ENCODE data around the gene C16orf74.

Gene C16orf74

DNA sequence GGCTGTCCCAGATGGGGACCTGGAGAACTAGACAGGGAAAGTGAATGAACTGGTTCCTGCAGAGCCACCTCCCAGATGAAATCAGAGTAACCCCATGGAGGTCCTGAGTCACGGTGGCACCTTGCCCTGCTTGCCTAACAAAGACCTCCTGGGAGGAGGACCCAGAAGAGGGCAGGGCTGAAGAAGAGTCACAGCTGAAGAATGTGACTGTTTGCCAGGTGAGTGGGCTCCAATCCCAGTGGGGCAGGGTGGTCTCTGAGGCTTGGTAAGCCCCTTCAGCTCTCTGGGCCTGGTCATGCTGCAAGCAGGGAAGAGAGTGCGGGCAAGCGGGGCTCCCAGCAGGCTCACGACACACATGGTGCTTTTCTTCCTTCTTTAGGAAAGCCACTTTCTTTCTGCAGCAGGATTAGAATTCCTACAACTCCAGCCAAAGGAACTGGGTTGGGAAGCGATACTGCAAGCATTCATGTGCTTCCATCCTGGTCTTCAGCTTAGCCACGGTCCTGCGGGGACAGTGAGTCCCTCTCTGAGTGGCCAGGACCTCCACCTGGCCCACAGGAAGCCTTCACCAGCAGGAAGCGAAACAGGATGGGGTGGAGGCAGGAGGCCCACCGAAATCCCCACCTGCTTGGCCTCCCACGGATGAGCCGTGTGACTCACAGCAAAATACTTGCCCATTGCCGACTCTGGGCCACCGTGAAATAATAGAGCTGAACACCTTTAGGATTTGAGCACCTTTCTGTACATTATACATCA lies 4.3 kb downstream of the C16orf74 start:
- H3K27ac ChIP-seq (ENCODE audit: low read depth, low read length) = peak overlapping the region; percentile 83
- H3K9me3 ChIP-seq (ENCODE audit: control insufficient read depth, insufficient read depth, low read depth, low read length) = no peaks in the 10 kb centered on the region
- H3K27me3 ChIP-seq (ENCODE audit: control insufficient read depth, insufficient read depth, low read length) = peaks cover 19% of the 10 kb centered on the region
- peaks cover 6% of the 10 kb centered on the region; the same call in 1 of the 2 replicates for H3K36me3 ChIP-seq (ENCODE audit: control insufficient read depth, insufficient read depth, low read length)
- peak overlapping the region; percentile 26; the same call in 1 of the 2 replicates for H3K4me3 ChIP-seq (ENCODE audit: low read depth, low read length)
- peak overlapping the region; percentile 83 for H3K9ac ChIP-seq (ENCODE audit: low read length)
- peaks cover 40% of the 10 kb centered on the region for H3K4me1 ChIP-seq (ENCODE audit: control insufficient read depth, insufficient read depth, low read length)

DNA sequence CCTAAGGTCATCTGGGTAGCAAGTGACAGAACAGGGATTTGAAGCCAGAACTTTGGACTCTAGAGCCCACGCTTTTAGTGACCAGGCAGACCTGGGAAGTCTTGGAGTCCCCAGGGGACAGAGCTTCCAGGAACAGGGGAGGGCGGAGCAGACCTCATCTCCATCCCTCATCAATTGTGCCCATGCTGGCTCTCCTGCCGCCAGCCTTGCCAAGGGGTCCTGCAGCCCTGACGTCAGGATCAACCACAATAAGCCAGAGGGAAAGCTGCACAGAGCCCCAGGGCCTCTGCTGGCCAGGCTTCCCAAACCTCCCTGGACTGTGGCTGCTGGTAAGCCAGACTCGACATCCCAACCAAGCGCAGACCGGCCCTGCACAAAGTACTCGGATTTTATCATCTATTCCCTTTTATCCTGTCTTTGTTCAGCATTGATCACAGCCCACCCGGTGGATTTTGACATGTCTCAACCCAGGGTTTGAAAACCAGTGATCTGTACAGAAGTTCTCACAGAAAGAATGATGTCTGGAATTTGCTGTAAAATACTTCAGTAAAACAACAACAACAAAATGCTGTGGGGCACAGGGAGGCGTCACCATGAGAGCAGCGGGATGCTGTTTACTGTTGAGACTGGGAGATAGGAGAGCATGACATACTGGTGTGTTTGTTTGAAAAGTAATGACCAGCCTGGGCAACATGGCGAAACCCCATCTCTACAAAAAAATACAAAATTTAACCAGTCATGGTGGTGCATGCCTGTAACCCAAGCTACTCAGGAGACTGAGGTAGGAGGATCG lies 11.8 kb downstream of the C16orf74 start:
- Histone ChIP-seq H3K9me3 (ENCODE audit: control insufficient read depth, insufficient read depth, low read depth, low read length) (no peaks in the 10 kb centered on the region), H3K9ac (ENCODE audit: low read length) (no peak overlapping the region), H3K4me1 (ENCODE audit: control insufficient read depth, insufficient read depth, low read length) (peaks cover 15% of the 10 kb centered on the region)

DNA sequence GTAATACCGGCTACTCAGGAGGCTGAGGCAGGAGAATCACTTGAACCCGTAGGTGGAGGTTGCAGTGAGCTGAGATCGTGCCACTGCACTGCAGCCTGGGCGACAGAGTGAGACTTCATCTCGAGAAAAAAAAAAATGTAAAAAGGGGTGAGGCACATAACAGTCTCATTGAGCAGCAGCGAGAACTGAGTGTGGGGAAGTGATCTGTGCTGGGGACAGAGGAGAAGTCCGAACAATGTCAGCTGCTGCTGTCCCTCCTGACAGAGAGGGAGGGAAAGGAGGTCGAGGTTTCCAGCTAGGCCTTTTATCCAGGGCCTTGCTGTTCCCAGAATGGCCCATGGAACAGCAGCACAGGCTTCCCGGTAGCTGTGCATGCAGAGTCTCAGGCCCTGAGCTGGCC lies 14.0 kb downstream of the C16orf74 start:
- Histone ChIP-seq H3K27me3 (ENCODE audit: control insufficient read depth, insufficient read depth, low read length) (no peaks in the 10 kb centered on the region), H3K9me3 (ENCODE audit: control insufficient read depth, insufficient read depth, low read depth, low read length) (no peaks in the 10 kb centered on the region), H3K9ac (ENCODE audit: low read length) (no peak overlapping the region), H3K36me3 (ENCODE audit: control insufficient read depth, insufficient read depth, low read length) (no peaks in the 10 kb centered on the region), H3K4me3 (ENCODE audit: low read depth, low read length) (no peak overlapping the region), H3K27ac (ENCODE audit: low read depth, low read length) (no peak overlapping the region), H3K4me1 (ENCODE audit: control insufficient read depth, insufficient read depth, low read length) (peaks cover 20% of the 10 kb centered on the region)

More for the DNA sequence above, 11.8 kb downstream of the C16orf74 start:
- H3K27ac ChIP-seq (ENCODE audit: low read depth, low read length) = no peak overlapping the region
- no peak overlapping the region for H3K4me3 ChIP-seq (ENCODE audit: low read depth, low read length)
- H3K36me3 ChIP-seq (ENCODE audit: control insufficient read depth, insufficient read depth, low read length) = peaks cover 6% of the 10 kb centered on the region; the same call in 1 of the 2 replicates
- no peaks in the 10 kb centered on the region for H3K27me3 ChIP-seq (ENCODE audit: control insufficient read depth, insufficient read depth, low read length)

DNA sequence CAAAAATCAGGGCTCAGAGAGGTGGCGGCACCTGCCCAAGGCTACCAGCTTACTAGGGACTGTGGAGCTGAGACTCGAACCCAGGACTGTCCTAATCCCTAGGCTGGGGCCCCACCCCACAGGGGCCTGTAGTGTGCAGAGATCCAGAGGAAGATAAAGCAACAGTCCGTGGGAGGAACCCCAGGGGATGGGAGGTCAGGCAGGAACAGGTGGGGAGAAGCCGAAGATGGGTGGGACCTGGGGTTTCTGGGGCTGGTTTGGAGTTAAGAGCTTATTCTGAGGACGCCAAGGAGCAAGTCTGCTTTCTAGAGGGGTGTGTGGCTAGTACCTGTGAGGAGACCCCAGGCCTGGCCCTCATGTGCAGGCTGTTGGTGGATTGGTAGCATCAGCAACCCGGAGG lies 14.9 kb downstream of the C16orf74 start:
- Histone ChIP-seq H3K9me3 (ENCODE audit: control insufficient read depth, insufficient read depth, low read depth, low read length) (no peaks in the 10 kb centered on the region), H3K9ac (ENCODE audit: low read length) (no peak overlapping the region), H3K36me3 (ENCODE audit: control insufficient read depth, insufficient read depth, low read length) (no peaks in the 10 kb centered on the region), H3K27ac (ENCODE audit: low read depth, low read length) (no peak overlapping the region), H3K27me3 (ENCODE audit: control insufficient read depth, insufficient read depth, low read length) (no peaks in the 10 kb centered on the region), H3K4me3 (ENCODE audit: low read depth, low read length) (no peak overlapping the region), H3K4me1 (ENCODE audit: control insufficient read depth, insufficient read depth, low read length) (peaks cover 20% of the 10 kb centered on the region)

DNA sequence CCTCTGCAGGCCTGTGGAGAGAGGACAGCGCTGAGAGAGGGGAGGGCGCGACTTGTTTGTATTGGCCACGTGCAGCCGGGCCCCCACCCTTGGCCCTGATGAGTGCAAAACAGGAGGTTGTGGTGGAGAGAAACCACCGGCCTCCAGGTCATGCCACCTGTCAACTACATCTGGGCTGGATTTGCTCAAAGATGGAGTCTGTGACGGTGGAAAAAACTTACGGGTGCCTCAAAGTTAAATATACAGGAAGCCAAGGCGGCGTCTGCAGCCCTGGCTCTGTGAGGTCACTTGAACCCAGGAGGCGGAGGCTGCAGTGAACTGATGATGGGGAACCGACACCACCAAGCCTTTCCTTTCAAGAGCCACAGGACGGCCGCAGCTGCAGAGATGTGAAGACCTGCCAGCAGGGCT lies 15.7 kb downstream of the C16orf74 start:
- peaks cover 20% of the 10 kb centered on the region for H3K4me1 ChIP-seq (ENCODE audit: control insufficient read depth, insufficient read depth, low read length)
- H3K27me3 ChIP-seq (ENCODE audit: control insufficient read depth, insufficient read depth, low read length) = no peaks in the 10 kb centered on the region
- no peaks in the 10 kb centered on the region for H3K9me3 ChIP-seq (ENCODE audit: control insufficient read depth, insufficient read depth, low read depth, low read length)
- no peak overlapping the region for H3K27ac ChIP-seq (ENCODE audit: low read depth, low read length)
- no peak overlapping the region for H3K9ac ChIP-seq (ENCODE audit: low read length)
- H3K36me3 ChIP-seq (ENCODE audit: control insufficient read depth, insufficient read depth, low read length) = no peaks in the 10 kb centered on the region
- no peak overlapping the region for H3K4me3 ChIP-seq (ENCODE audit: low read depth, low read length)

DNA sequence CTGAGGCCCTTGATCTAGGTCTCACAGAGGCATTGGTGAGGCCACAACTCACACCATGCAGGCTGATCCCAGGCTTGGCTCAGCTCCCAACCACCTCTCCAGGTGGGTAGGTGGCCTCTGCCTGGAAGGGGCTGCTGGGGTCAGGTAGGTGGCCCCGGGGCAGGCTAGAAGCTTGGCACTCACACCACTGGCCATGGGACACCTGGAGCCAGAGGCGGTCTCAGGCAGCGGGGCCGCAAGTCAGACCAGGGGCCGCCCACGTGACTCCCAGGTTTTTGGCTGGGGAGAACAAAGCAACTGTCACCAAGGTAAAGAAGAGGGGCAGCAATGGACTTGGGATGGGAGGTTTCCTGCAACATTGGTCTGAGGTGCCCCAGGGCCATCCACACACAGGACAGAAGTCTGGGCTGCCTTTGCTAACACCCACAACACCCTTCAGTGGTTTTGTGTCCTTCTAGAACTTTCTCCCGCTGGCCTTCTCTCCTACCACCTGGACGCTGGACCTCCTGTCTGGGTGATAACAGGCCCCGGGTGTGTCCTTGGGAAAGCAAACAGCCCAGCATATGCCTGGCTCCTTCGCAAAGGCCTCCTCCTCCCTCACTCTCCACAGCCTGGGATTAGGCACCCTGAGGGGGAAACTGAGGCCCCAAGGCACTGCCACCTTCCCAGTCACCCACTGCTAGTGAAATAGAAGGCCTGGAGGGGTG lies 16.4 kb downstream of the C16orf74 start:
- no peak overlapping the region for H3K27ac ChIP-seq (ENCODE audit: low read depth, low read length)
- no peaks in the 10 kb centered on the region for H3K9me3 ChIP-seq (ENCODE audit: control insufficient read depth, insufficient read depth, low read depth, low read length)
- no peaks in the 10 kb centered on the region for H3K36me3 ChIP-seq (ENCODE audit: control insufficient read depth, insufficient read depth, low read length)
- 0 out of 2 replicates have a peak overlapping the region, but pooled peaks have one; percentile 4 for H3K4me3 ChIP-seq (ENCODE audit: low read depth, low read length)
- no peak overlapping the region for H3K9ac ChIP-seq (ENCODE audit: low read length)
- peaks cover 28% of the 10 kb centered on the region for H3K4me1 ChIP-seq (ENCODE audit: control insufficient read depth, insufficient read depth, low read length)
- no peaks in the 10 kb centered on the region for H3K27me3 ChIP-seq (ENCODE audit: control insufficient read depth, insufficient read depth, low read length)

DNA sequence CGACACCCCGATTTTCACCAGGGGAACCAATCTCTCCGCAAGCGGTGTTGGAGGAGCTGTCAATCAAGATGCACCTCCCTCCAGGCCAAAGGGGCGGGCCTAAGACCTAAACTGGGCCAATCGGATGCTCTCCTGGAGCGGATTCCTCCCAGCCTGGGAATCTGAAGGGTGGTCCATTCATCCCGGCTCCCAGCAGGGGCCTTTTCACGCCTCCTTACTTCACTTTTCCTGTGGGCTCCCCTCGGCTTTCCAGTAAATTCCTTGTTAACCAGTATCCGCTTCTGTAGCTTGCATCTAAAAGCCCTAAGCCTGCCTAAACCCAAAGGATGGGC lies 17.1 kb downstream of the C16orf74 start:
- Histone ChIP-seq H3K4me1 (ENCODE audit: control insufficient read depth, insufficient read depth, low read length) (peaks cover 29% of the 10 kb centered on the region), H3K27ac (ENCODE audit: low read depth, low read length) (no peak overlapping the region), H3K27me3 (ENCODE audit: control insufficient read depth, insufficient read depth, low read length) (no peaks in the 10 kb centered on the region), H3K9me3 (ENCODE audit: control insufficient read depth, insufficient read depth, low read depth, low read length) (no peaks in the 10 kb centered on the region), H3K9ac (ENCODE audit: low read length) (no peak overlapping the region), H3K36me3 (ENCODE audit: control insufficient read depth, insufficient read depth, low read length) (no peaks in the 10 kb centered on the region), H3K4me3 (ENCODE audit: low read depth, low read length) (0 out of 2 replicates have a peak overlapping the region, but pooled peaks have one; percentile 4)

DNA sequence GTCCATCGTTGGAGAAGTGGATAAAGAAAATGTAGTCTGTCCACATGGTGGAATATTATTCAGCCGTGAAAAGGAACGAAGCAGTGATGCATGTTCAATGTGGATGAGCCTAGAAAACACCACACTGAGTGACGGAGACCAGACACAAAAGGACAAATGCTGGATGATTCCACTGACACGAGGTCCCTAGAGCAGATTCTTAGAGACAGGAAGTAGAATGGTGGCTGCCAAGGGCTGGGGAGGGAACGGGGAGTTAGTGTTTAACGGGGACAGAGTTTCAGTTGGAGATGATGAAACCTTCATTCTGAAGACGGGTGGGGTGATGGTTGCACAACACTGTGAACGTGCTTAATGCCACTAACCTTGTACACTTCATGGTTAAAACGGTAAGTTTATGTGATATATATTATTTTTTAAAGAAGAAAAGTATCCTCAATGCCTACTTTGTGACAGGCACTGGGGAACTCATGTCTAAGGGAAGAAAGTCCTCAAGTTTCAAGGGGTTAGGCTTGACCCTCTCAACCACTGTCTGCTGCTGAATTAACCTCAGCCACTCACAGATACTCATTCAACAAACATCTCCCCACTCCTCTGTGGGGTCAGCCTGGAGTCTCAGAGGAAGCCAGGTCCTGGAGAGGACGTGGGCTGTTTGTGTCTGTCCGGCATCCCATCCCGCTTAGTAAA lies 17.6 kb downstream of the C16orf74 start:
- Histone ChIP-seq H3K27ac (ENCODE audit: low read depth, low read length) (no peak overlapping the region), H3K9me3 (ENCODE audit: control insufficient read depth, insufficient read depth, low read depth, low read length) (no peaks in the 10 kb centered on the region), H3K4me3 (ENCODE audit: low read depth, low read length) (no peak overlapping the region), H3K27me3 (ENCODE audit: control insufficient read depth, insufficient read depth, low read length) (no peaks in the 10 kb centered on the region), H3K9ac (ENCODE audit: low read length) (no peak overlapping the region), H3K36me3 (ENCODE audit: control insufficient read depth, insufficient read depth, low read length) (no peaks in the 10 kb centered on the region), H3K4me1 (ENCODE audit: control insufficient read depth, insufficient read depth, low read length) (peaks cover 27% of the 10 kb centered on the region)

DNA sequence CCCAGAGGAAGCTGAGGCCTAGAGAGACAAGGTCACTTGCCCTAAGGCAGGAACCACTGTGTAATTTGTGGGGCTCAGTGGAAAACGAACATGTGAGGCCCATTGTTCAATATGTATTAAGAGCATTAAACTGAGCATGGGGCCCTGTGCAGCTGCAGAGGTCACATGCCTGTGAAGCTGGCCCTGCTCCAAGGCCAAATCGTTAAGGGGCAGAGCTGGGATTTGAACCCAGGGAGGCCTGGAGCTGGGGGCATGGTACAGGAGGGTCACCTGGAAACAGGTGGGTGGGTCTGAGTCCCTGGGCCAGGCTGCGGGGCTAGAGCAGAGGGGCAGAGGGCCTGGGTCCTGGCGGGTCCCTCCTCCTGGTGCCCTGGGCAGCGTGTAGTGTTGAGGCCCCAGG lies 19.7 kb downstream of the C16orf74 start:
- no peak overlapping the region for H3K4me3 ChIP-seq (ENCODE audit: low read depth, low read length)
- 0 out of 2 replicates have a peak, but pooled peaks cover 2% of the 10 kb centered on the region for H3K36me3 ChIP-seq (ENCODE audit: control insufficient read depth, insufficient read depth, low read length)
- H3K27ac ChIP-seq (ENCODE audit: low read depth, low read length) = no peak overlapping the region
- no peaks in the 10 kb centered on the region for H3K27me3 ChIP-seq (ENCODE audit: control insufficient read depth, insufficient read depth, low read length)
- H3K9me3 ChIP-seq (ENCODE audit: control insufficient read depth, insufficient read depth, low read depth, low read length) = no peaks in the 10 kb centered on the region
- no peak overlapping the region for H3K9ac ChIP-seq (ENCODE audit: low read length)
- H3K4me1 ChIP-seq (ENCODE audit: control insufficient read depth, insufficient read depth, low read length) = peaks cover 27% of the 10 kb centered on the region

DNA sequence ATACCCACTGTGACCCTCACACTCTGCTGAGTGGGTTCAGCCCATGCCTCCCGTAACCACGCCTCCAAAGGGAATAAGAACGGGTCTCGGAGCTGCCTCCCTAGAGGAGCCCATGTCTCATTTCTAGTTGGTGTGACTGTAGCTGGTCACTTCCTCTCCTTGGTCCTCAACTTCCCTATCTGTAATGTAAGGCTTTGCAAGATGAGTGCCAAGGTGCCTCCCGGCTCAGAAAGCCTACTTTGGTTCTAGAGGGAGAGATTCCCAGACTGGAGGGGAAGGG lies 20.8 kb downstream of the C16orf74 start:
- no peak overlapping the region for H3K4me3 ChIP-seq (ENCODE audit: low read depth, low read length)
- H3K27me3 ChIP-seq (ENCODE audit: control insufficient read depth, insufficient read depth, low read length) = no peaks in the 10 kb centered on the region
- no peaks in the 10 kb centered on the region for H3K9me3 ChIP-seq (ENCODE audit: control insufficient read depth, insufficient read depth, low read depth, low read length)
- H3K36me3 ChIP-seq (ENCODE audit: control insufficient read depth, insufficient read depth, low read length) = 0 out of 2 replicates have a peak, but pooled peaks cover 5% of the 10 kb centered on the region
- no peak overlapping the region for H3K27ac ChIP-seq (ENCODE audit: low read depth, low read length)
- peaks cover 27% of the 10 kb centered on the region for H3K4me1 ChIP-seq (ENCODE audit: control insufficient read depth, insufficient read depth, low read length)
- H3K9ac ChIP-seq (ENCODE audit: low read length) = peak overlapping the region; percentile 43
